K562 (cell line): ENCODE data around the gene HOOK1. TPM values are rescaled to one million over a fixed set of nuclear protein-coding genes. Genes with fewer than 3 reads are reported as not detected.

Source experiments
- ATAC-seq: fragments of 200-7000 bp; cut with Tn5 transposase; 3 replicates; pipeline ENCODE4 v1.9.1; 2020; ENCODE audit warnings: moderate library complexity
- BruUV-seq: library from RNA; stranded (reverse); fragments of 400-500 nt; replicated peaks from 2 replicates; lab custom pipeline; 2021; lab: Mats Ljungman, UMichigan
- CTCF ChIA-PET: fragments of 300-600 bp; formaldehyde crosslinking; extraction: SDS; loops from one replicate; lab custom pipeline; 2021; ENCODE audit warnings: low intra/inter-chr PET ratio; lab: Yijun Ruan, JAX
- POLR2A ChIA-PET: fragments of 300-600, 350-650 bp; sonication (Branson Sonifier 250); formaldehyde crosslinking; extraction: SDS; loops from one replicate; lab custom pipeline; 2021; ENCODE audit warnings: antibody characterized with exemption, inconsistent platforms; lab: Yijun Ruan, JAX
- DNase-seq, 4 experiments: peaks; one replicate each; pipeline versions ENCODE4 v3.0.0 to v3.0.0-alpha.2; 2011 to 2018; ENCODE audit warnings: low spot score in 3 of 4, mixed read lengths in 3 of 4; ENCODE audit errors: extremely low read depth in 1 of 4
- FAIRE-seq: peaks from 2 replicates; lab custom pipeline; 2011; peaks lifted over from hg19 to GRCh38; lab: Jason Lieb, UNC
- H2AFZ ChIP-seq: 2 replicates; pipeline ENCODE4 v1.6.0; 2011; ENCODE audit warnings: low read depth, low read length, control low read depth, inconsistent platforms
- H3K27ac ChIP-seq: fragments of 200-600 bp; 3 replicates; pipeline ENCODE4 v1.8.0; 2011; ENCODE audit warnings: low read depth, mild to moderate bottlenecking, control low read depth, inconsistent platforms, low read length, moderate library complexity, mixed read lengths; ENCODE audit errors: extremely low read depth
- H3K27me3 ChIP-seq, 2 experiments: fragments of 300-600 bp in 1 of 2; 2 replicates in 1 of 2; 3 replicates in 1 of 2; pipeline versions ENCODE4 v1.6.0 to v1.8.0; 2011; ENCODE audit warnings: inconsistent platforms in 2 of 2, low read length in 2 of 2, mild to moderate bottlenecking in 1 of 2, mixed read lengths in 1 of 2, moderate library complexity in 1 of 2; ENCODE audit not compliant: control insufficient read depth in 2 of 2, insufficient read depth in 2 of 2
- H3K36me3 ChIP-seq: fragments of 300-600 bp; 3 replicates; pipeline ENCODE4 v1.8.0; 2011; ENCODE audit warnings: mild to moderate bottlenecking, low read length, inconsistent platforms; ENCODE audit not compliant: control insufficient read depth, insufficient read depth
- H3K4me1 ChIP-seq, 2 experiments: fragments of 200-600 bp in 1 of 2; replicated peaks in 1 of 2; 2 replicates in 1 of 2; 3 replicates in 1 of 2; pipeline versions ENCODE4 v1.5.1 to v1.8.0; 2011; ENCODE audit warnings: inconsistent platforms in 2 of 2, low read length in 2 of 2, mild to moderate bottlenecking in 1 of 2, mixed read lengths in 1 of 2, moderate library complexity in 1 of 2; ENCODE audit not compliant: control insufficient read depth in 2 of 2, insufficient read depth in 2 of 2
- H3K4me2 ChIP-seq: 2 replicates; pipeline ENCODE4 v1.6.1; 2011; ENCODE audit warnings: low read length, control low read depth, inconsistent platforms, mixed read lengths; ENCODE audit not compliant: insufficient read depth
- H3K4me3 ChIP-seq: fragments of 200-600 bp; sonication (generic), shearing (Covaris generic); 2 replicates; pipeline ENCODE4 v1.5.1; 2016; ENCODE audit warnings: control low read depth, inconsistent platforms
- H3K79me2 ChIP-seq: fragments of 200-600 bp; 3 replicates; pipeline ENCODE4 v1.8.0; 2011; ENCODE audit warnings: low read length, inconsistent platforms; ENCODE audit not compliant: control insufficient read depth, insufficient read depth
- H3K9ac ChIP-seq, 2 experiments: 2 replicates each; pipeline versions ENCODE4 v1.6.0 to v1.6.1; 2011; ENCODE audit warnings: low read depth in 2 of 2, low read length in 2 of 2, control low read depth in 1 of 2, inconsistent platforms in 1 of 2, mild to moderate bottlenecking in 1 of 2, mixed read lengths in 1 of 2; ENCODE audit not compliant: insufficient read depth in 1 of 2
- H3K9me1 ChIP-seq: one replicate; pipeline ENCODE4 v1.6.0; 2011; ENCODE audit warnings: inconsistent platforms, mild to moderate bottlenecking, low read length, moderate library complexity; ENCODE audit not compliant: control insufficient read depth, insufficient read depth
- H3K9me3 ChIP-seq: replicated peaks from 2 replicates; pipeline ENCODE4 v1.5.1; 2011; ENCODE audit warnings: low read depth, low read length, inconsistent platforms; ENCODE audit not compliant: control insufficient read depth, insufficient read depth
- H4K20me1 ChIP-seq: replicated peaks from 2 replicates; pipeline ENCODE4 v1.6.1; 2011; ENCODE audit warnings: low read length, inconsistent platforms, mixed read lengths; ENCODE audit not compliant: control insufficient read depth, insufficient read depth
- FOXA3 ChIP-seq, 2 experiments: fragments of 450-650 bp in 1 of 2; sonication (generic) in 1 of 2; formaldehyde crosslinking; IDR thresholded peaks in 1 of 2; conservative IDR thresholded peaks in 1 of 2; 2 replicates each; pipeline versions ENCODE4 v1.4.0 to v1.8.0; 2020 to 2022; ENCODE audit warnings: mild to moderate bottlenecking in 2 of 2, missing genetic modification reagents in 1 of 2
- FOXJ3 ChIP-seq: sonication (generic); formaldehyde crosslinking; IDR thresholded peaks from 2 replicates; pipeline ENCODE4 v1.4.0; 2020; ENCODE audit warnings: mild to moderate bottlenecking, missing genetic modification reagents
- HES1 ChIP-seq: fragments of 450-650 bp; IDR thresholded peaks from 2 replicates; pipeline ENCODE4 v1.6.1; 2016; ENCODE audit warnings: low read depth, mild to moderate bottlenecking, moderate library complexity
- NFE2 ChIP-seq: IDR thresholded peaks from 2 replicates; pipeline ENCODE4 v1.6.1; 2014; ENCODE audit warnings: antibody characterized with exemption, low read depth
- STAG1 ChIP-seq: sonication (generic); formaldehyde crosslinking; IDR thresholded peaks from 2 replicates; pipeline ENCODE4 v1.5.0; 2020; ENCODE audit warnings: missing genetic modification reagents, borderline replicate concordance
- VEZF1 ChIP-seq: fragments of 200-800 bp; sonication (Bioruptor generic); IDR thresholded peaks from 2 replicates; pipeline ENCODE4 v1.6.1; 2017; ENCODE audit warnings: missing genetic modification characterization, missing compliant biosample characterization
- YBX1 ChIP-seq: fragments of 450-650 bp; IDR thresholded peaks from 2 replicates; pipeline ENCODE4 v1.7.1; 2016; ENCODE audit warnings: mild to moderate bottlenecking
- in situ Hi-C: fragments of 300-500 bp; cut with MboI; formaldehyde crosslinking; loops from 4 replicates; pipeline ENCODE4 v1.15.0; 2018; ENCODE audit warnings: inconsistent platforms, mixed read lengths
- intact Hi-C: fragments of 100-400 bp; cut with micrococcal nuclease; formaldehyde crosslinking; loops from 2 replicates; pipeline ENCODE4 v1.14.2; 2022
- polyA plus RNA-seq, 8 experiments: library from polyadenylated mRNA; depleted of rRNA in 4 of 8; stranded (reverse) in 5 of 8; unstranded in 3 of 8; fragments of >200 nt; fragmentation: Nextera tagmentation in 2 of 8; fragmentation: Illumina TruSeq in 1 of 8; extraction: Ambion mirVana in 2 of 8; extraction: Trizol in 1 of 8; gene quantifications; 2 replicates each; pipeline versions ENCODE4 v1.2.1 to v1.2.3, GENCODE V29; 2011 to 2014; ENCODE audit warnings: inconsistent platforms in 1 of 8, missing spikeins in 1 of 8
- total RNA-seq, 7 experiments: library from RNA; depleted of rRNA in 6 of 7; stranded (reverse); fragments of >200 nt in 6 of 7; fragmentation: Illumina TruSeq in 2 of 7; extraction: Trizol in 2 of 7; gene quantifications; 2 replicates each; pipeline versions ENCODE4 v1.2.1 to v1.2.3, GENCODE V29; 2011 to 2021; ENCODE audit warnings: low replicate concordance in 1 of 7

HOOK1 gene
- total and polyA plus RNA-seq, 9 of the 15 experiments (the other 6 are each of a cell fraction or from before 2014, with no cell fraction given) = 0.11 to 0.18 TPM; not detected in 7

- Histone ChIP-seq H3K27ac (no peak overlapping the region), H3K4me1 (no peaks in the 10 kb centered on the region), H3K9me3 (no peaks in the 10 kb centered on the region), H3K9me1 (no peaks in the 10 kb centered on the region), H4K20me1 (no peaks in the 10 kb centered on the region), H3K27me3 (no peaks in the 10 kb centered on the region), H2AFZ (no peak overlapping the region), H3K4me2 (no peak overlapping the region), H3K4me3 (no peak overlapping the region), H3K36me3 (no peaks in the 10 kb centered on the region), H3K9ac (no peak overlapping the region), H3K79me2 (no peaks in the 10 kb centered on the region)
- ChIA-PET CTCF (no interaction called here), POLR2A (interaction anchor here (0.7 kb wide), 1 partner anchor 11 kb away, joined by 4 read pairs; no protein-coding TSS in a partner anchor)
- in situ Hi-C loops (no loop called here), intact Hi-C loops (no loop called here)
- ATAC-seq = no peak
- DNase-seq = no peak
- no TSS peak for BruUV-seq
- TF ChIP-seq STAG1 (CRISPR knock-in tag) = no peak
- TF ChIP-seq NFE2 = no peak
- no peak for TF ChIP-seq HES1
- no peak for TF ChIP-seq FOXA3 (CRISPR knock-in tag; conservative IDR thresholded peaks at IDR 0.05 in 1 of 2, IDR thresholded peaks at IDR 0.05 in 1 of 2)
- no peak for TF ChIP-seq FOXJ3 (CRISPR knock-in tag)
- no peak for TF ChIP-seq VEZF1 (CRISPR knock-in tag)
- no peak for TF ChIP-seq YBX1
- no peak for FAIRE-seq
Measured at GRCh38 chr1:59819566-59820438, 5.1 kb downstream of the HOOK1 start.
